Uterus (tissue), 2 donors: ENCODE results near the gene ATAD3B.
"Not testable (repeated sequence)": the region's sequence is repeated elsewhere in the genome, so short reads cannot be mapped to it uniquely, and the experiment has no call there.

ENCODE experiments used
- POLR2A ChIP-seq, 2 donors: fragments of 450-650 bp; IDR thresholded peaks; one replicate each; pipeline ENCODE4 v1.6.1; 2016; ENCODE audit warnings: antibody characterized with exemption in 2 of 2, mild to moderate bottlenecking in 1 of 2, moderate library complexity in 1 of 2
- TF ChIP-seq, protein P1 (sequence below), 4 experiments: fragments of 200-600 bp in 2 of 4; fragments of 450-650 bp in 2 of 4; sonication (generic) in 2 of 4; IDR thresholded peaks; one replicate each; pipeline ENCODE4 v1.5.1; 2016 to 2019; ENCODE audit warnings: antibody characterized with exemption in 4 of 4, mild to moderate bottlenecking in 2 of 4, moderate library complexity in 1 of 4

- TF ChIP-seq, protein P1, sequence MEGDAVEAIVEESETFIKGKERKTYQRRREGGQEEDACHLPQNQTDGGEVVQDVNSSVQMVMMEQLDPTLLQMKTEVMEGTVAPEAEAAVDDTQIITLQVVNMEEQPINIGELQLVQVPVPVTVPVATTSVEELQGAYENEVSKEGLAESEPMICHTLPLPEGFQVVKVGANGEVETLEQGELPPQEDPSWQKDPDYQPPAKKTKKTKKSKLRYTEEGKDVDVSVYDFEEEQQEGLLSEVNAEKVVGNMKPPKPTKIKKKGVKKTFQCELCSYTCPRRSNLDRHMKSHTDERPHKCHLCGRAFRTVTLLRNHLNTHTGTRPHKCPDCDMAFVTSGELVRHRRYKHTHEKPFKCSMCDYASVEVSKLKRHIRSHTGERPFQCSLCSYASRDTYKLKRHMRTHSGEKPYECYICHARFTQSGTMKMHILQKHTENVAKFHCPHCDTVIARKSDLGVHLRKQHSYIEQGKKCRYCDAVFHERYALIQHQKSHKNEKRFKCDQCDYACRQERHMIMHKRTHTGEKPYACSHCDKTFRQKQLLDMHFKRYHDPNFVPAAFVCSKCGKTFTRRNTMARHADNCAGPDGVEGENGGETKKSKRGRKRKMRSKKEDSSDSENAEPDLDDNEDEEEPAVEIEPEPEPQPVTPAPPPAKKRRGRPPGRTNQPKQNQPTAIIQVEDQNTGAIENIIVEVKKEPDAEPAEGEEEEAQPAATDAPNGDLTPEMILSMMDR (IDR thresholded peaks at IDR 0.05) = not testable (repeated sequence)
- not testable (repeated sequence) for TF ChIP-seq POLR2A (IDR thresholded peaks at IDR 0.05)
These were observed 61.8 kb downstream of the ATAD3B start for GRCh38 chr1:1533176-1533893.
